Common myeloid progenitor, CD34-positive (primary cell): ENCODE measurements around the gene CXCL16.
"Not testable (repeated sequence)": the region's sequence is repeated elsewhere in the genome, so short reads cannot be mapped to it uniquely, and the experiment has no call there.

Experiments
- CTCF ChIA-PET: fragments of 350-600 bp; sonication (Branson Sonifier 250); formaldehyde crosslinking; loops from one replicate; lab custom pipeline; 2021; ENCODE audit warnings: antibody characterized with exemption; lab: Charles Lee
- POLR2A ChIA-PET: fragments of 350-600 bp; sonication (Branson Sonifier 250); formaldehyde crosslinking; loops from one replicate; lab custom pipeline; 2021; ENCODE audit warnings: antibody characterized with exemption; lab: Charles Lee
- DNase-seq, 3 donors: peaks; one replicate each; pipeline versions ENCODE4 v3.0.0 to v3.0.0-alpha.2; 2013
- H3K27ac ChIP-seq, 2 experiments: 1 replicate in 1 of 2; 2 replicates in 1 of 2; pipeline ENCODE4 v1.7.0; 2013; ENCODE audit warnings: inconsistent platforms in 2 of 2, low read length in 2 of 2, mild to moderate bottlenecking in 2 of 2, low read depth in 1 of 2, moderate library complexity in 1 of 2; ENCODE audit not compliant: severe bottlenecking in 2 of 2, insufficient read depth in 1 of 2, poor library complexity in 1 of 2
- H3K27me3 ChIP-seq, 5 experiments: replicated peaks in 2 of 5; 1 replicate in 3 of 5; 2 replicates in 2 of 5; pipeline versions ENCODE4 v1.6.1 to v1.7.0; 2013; ENCODE audit warnings: low read length in 4 of 5, mild to moderate bottlenecking in 2 of 5, moderate library complexity in 2 of 5, inconsistent platforms in 1 of 5; ENCODE audit not compliant: insufficient read depth in 5 of 5, control insufficient read depth in 4 of 5
- H3K36me3 ChIP-seq, 4 experiments: 1 replicate in 2 of 4; 2 replicates in 2 of 4; pipeline versions ENCODE4 v1.6.1 to v1.7.0; 2013; ENCODE audit warnings: low read length in 3 of 4, control low read depth in 1 of 4, mild to moderate bottlenecking in 1 of 4; ENCODE audit not compliant: control insufficient read depth in 4 of 4, insufficient read depth in 4 of 4
- H3K4me1 ChIP-seq, 4 experiments: 1 replicate in 3 of 4; 2 replicates in 1 of 4; pipeline versions ENCODE4 v1.6.1 to v1.7.1; 2013; ENCODE audit warnings: low read length in 3 of 4, mild to moderate bottlenecking in 3 of 4, control low read depth in 1 of 4, inconsistent platforms in 1 of 4, moderate library complexity in 1 of 4; ENCODE audit not compliant: control insufficient read depth in 4 of 4, insufficient read depth in 4 of 4; ENCODE audit errors: control extremely low read depth in 1 of 4
- H3K4me3 ChIP-seq, 7 experiments: 1 replicate in 4 of 7; 2 replicates in 3 of 7; pipeline versions ENCODE4 v1.5.1 to v1.7.0; 2013; ENCODE audit warnings: mild to moderate bottlenecking in 7 of 7, low read length in 6 of 7, moderate library complexity in 6 of 7, inconsistent platforms in 2 of 7, low read depth in 2 of 7, control low read depth in 1 of 7; ENCODE audit not compliant: insufficient read depth in 4 of 7, control insufficient read depth in 1 of 7; ENCODE audit errors: extremely low read depth in 1 of 7
- H3K9me3 ChIP-seq, 5 experiments: 1 replicate in 4 of 5; 2 replicates in 1 of 5; pipeline versions ENCODE4 v1.6.1 to v1.7.1; 2013; ENCODE audit warnings: low read length in 4 of 5, mild to moderate bottlenecking in 2 of 5, inconsistent platforms in 1 of 5, low read depth in 1 of 5, moderate library complexity in 1 of 5; ENCODE audit not compliant: control insufficient read depth in 4 of 5, insufficient read depth in 2 of 5; ENCODE audit errors: control extremely low read depth in 1 of 5
- WGBS: methylation state at CpG from one replicate; pipeline ENCODE4 v1.1.5; 2013; ENCODE audit not compliant: insufficient coverage; 5-methylcytosine and 5-hydroxymethylcytosine counted together

CXCL16 gene

GRCh38 chr17:4717791-4718190, 21.9 kb downstream of the CXCL16 start:
- ChIA-PET CTCF (no interaction called here), POLR2A (no interaction called here)
- no peak for DNase-seq
- WGBS = 97% methylated on average over 11 of the region's 17 CpGs
- Histone ChIP-seq H3K9me3 (no peaks in the 10 kb centered on the region), H3K27ac (no peak overlapping the region), H3K4me1 (peaks cover 2 to 47% (median 30%) of the 10 kb centered on the region in 4 experiments), H3K4me3 (no peak overlapping the region), H3K36me3 (peaks cover 4 to 63% (median 46%) of the 10 kb centered on the region in 4 experiments), H3K27me3 (no peaks in the 10 kb centered on the region)

GRCh38 chr17:4716081-4716480, 23.6 kb downstream of the CXCL16 start:
- 98% methylated on average over 9 of the region's 10 CpGs for WGBS
- H3K9me3 ChIP-seq = no peaks in the 10 kb centered on the region
- ChIA-PET POLR2A (no interaction called here), CTCF (interaction anchor here (0.8 to 1.6 kb wide), 2 partner anchors 10 to 74 kb away, joined by 3 to 9 read pairs; no protein-coding TSS in a partner anchor)
- peaks cover 4 to 55% (median 41%) of the 10 kb centered on the region in 4 experiments for H3K36me3 ChIP-seq
- DNase-seq = no peak
- no peaks in the 10 kb centered on the region for H3K27me3 ChIP-seq
- peaks cover 9 to 64% (median 47%) of the 10 kb centered on the region in 4 experiments for H3K4me1 ChIP-seq
- H3K27ac ChIP-seq = no peak overlapping the region
- H3K4me3 ChIP-seq = peak overlapping the region in 1 of 7 experiments; percentile 21

GRCh38 chr17:4715063-4715744, 24.5 kb downstream of the CXCL16 start:
- H3K4me1 ChIP-seq = peaks cover 9 to 68% (median 52%) of the 10 kb centered on the region in 4 experiments
- H3K4me3 ChIP-seq = peak overlapping the region in 6 of 7 experiments; percentile 8 to 64 (median 49)
- ChIA-PET POLR2A (interaction anchor here (0.6 kb wide), 1 partner anchor 57 kb away, joined by 3 read pairs; no protein-coding TSS in a partner anchor), CTCF (interaction anchor here (1.6 to 2.4 kb wide), 2 partner anchors 10 to 17 kb away, joined by 9 to 11 read pairs; no protein-coding TSS in a partner anchor)
- no peaks in the 10 kb centered on the region for H3K27me3 ChIP-seq
- 4% methylated on average over 4 of the region's 11 CpGs for WGBS
- peaks cover 4 to 46% (median 34%) of the 10 kb centered on the region in 4 experiments for H3K36me3 ChIP-seq
- H3K27ac ChIP-seq = peak overlapping the region in 1 of 2 experiments; percentile 23
- DNase-seq = peak; percentile 61 to 81 (median 75)
- no peaks in the 10 kb centered on the region for H3K9me3 ChIP-seq

- H3K9me3 ChIP-seq, H3K27me3 ChIP-seq, POLR2A ChIA-PET, DNase-seq: not testable (repeated sequence)
- peaks cover 1 to 39% (median 28%) of the 10 kb centered on the region in 4 experiments for H3K36me3 ChIP-seq
- H3K27ac ChIP-seq = peak overlapping the region in 1 of 2 experiments; percentile 23
- 27% methylated on average over 5 of the region's 15 CpGs for WGBS
- CTCF ChIA-PET = interaction anchor here (1.6 to 2.4 kb wide), 2 partner anchors 11 to 18 kb away, joined by 9 to 11 read pairs; no protein-coding TSS in a partner anchor
- H3K4me1 ChIP-seq = peaks cover 9 to 72% (median 54%) of the 10 kb centered on the region in 4 experiments
- peak overlapping the region in 6 of 7 experiments; percentile 8 to 64 (median 49) for H3K4me3 ChIP-seq
These were observed 25.2 kb downstream of the CXCL16 start for GRCh38 chr17:4714340-4715062.

GRCh38 chr17:4712526-4712925, 27.2 kb downstream of the CXCL16 start:
- DNase-seq = no peak
- no peak overlapping the region for H3K27ac ChIP-seq
- no peaks in the 10 kb centered on the region for H3K9me3 ChIP-seq
- H3K4me3 ChIP-seq = peak overlapping the region in 4 of 7 experiments; percentile 32 to 89 (median 82)
- peaks cover 9 to 70% (median 54%) of the 10 kb centered on the region in 4 experiments for H3K4me1 ChIP-seq
- H3K27me3 ChIP-seq = no peaks in the 10 kb centered on the region
- ChIA-PET CTCF (interaction anchor here (1.1 to 1.4 kb wide), 3 partner anchors 10 to 169 kb away, joined by 3 to 4 read pairs (median 4); no protein-coding TSS in a partner anchor), POLR2A (no interaction called here)
- peaks cover 0 to 20% (median 14%) of the 10 kb centered on the region in 4 experiments for H3K36me3 ChIP-seq
- WGBS = 84% methylated on average over 2 of the region's 3 CpGs

- 0% methylated on average over 4 of the region's 6 CpGs for WGBS
- DNase-seq = peak; percentile 64 to 82 (median 82)
- Histone ChIP-seq H3K27me3 (no peaks in the 10 kb centered on the region), H3K36me3 (peaks cover 0 to 12% (median 7%) of the 10 kb centered on the region in 4 experiments), H3K27ac (peak overlapping the region in 1 of 2 experiments; percentile 11), H3K4me1 (peaks cover 9 to 62% (median 54%) of the 10 kb centered on the region in 4 experiments), H3K4me3 (peak overlapping the region in 6 of 7 experiments; percentile 46 to 89 (median 76)), H3K9me3 (no peaks in the 10 kb centered on the region)
- ChIA-PET POLR2A (interaction anchor here (0.7 kb wide), 1 partner anchor 13 kb away, joined by 5 read pairs; no protein-coding TSS in a partner anchor), CTCF (interaction anchor here (0.6 to 1.4 kb wide), 4 partner anchors 21 to 169 kb away, joined by 3 to 5 read pairs (median 3); partner anchors contain the start of gene GLTPD2)
These were observed 28.0 kb downstream of the CXCL16 start for GRCh38 chr17:4711661-4712181.
